ENCODE results near the gene CACNA2D2. TPM values are rescaled to one million over a fixed set of nuclear protein-coding genes. Genes with fewer than 3 reads are reported as not detected.

CACNA2D2 gene
- total RNA-seq, 1 donor from 2014 or later = 0.53 TPM

GRCh38 chr3:50319894-50320625 lies 183.4 kb downstream of the CACNA2D2 start:
- TF ChIP-seq CTCF (IDR thresholded peaks at IDR 0.05) = no peak
- DNase-seq = no peak
- H3K36me3 Mint-ChIP-seq (ENCODE audit: low read depth) = peaks cover 10% of the 10 kb centered on the region
- no peaks in the 10 kb centered on the region for H3K9me3 Mint-ChIP-seq
- no peak for ATAC-seq (ENCODE audit: low read depth)
- CTCF ChIA-PET = interaction anchor here (0.5 kb wide), 1 partner anchor 211 kb away, joined by 3 read pairs; no protein-coding TSS in a partner anchor
- H3K27ac Mint-ChIP-seq = no peak overlapping the region
- H3K4me3 Mint-ChIP-seq = peak overlapping the region; percentile 88
- no peaks in the 10 kb centered on the region for H3K27me3 Mint-ChIP-seq
- H3K4me1 Mint-ChIP-seq = peaks cover 43% of the 10 kb centered on the region
- POLR2A ChIA-PET = interaction anchor here (1.9 to 9.7 kb wide), 3 partner anchors 18 to 31 kb away, joined by 10 to 167 read pairs (median 20); partner anchors contain the start of genes CYB561D2, HYAL3, NAA80 and NPRL2
- intact Hi-C loops (cut with micrococcal nuclease) = loop anchor here (2.0 to 5.0 kb wide), 2 partner anchors 17 to 1603 kb away; partner anchors contain the start of gene IP6K2

GRCh38 chr3:50319181-50319893 lies 184.1 kb downstream of the CACNA2D2 start:
- ATAC-seq (ENCODE audit: low read depth) = no peak

GRCh38 chr3:50318615-50319014 lies 184.8 kb downstream of the CACNA2D2 start:
- Mint-ChIP-seq H3K36me3 (ENCODE audit: low read depth) (peaks cover 3% of the 10 kb centered on the region), H3K27me3 (no peaks in the 10 kb centered on the region), H3K27ac (no peak overlapping the region), H3K4me3 (no peak overlapping the region), H3K4me1 (peaks cover 39% of the 10 kb centered on the region), H3K9me3 (no peaks in the 10 kb centered on the region)
- intact Hi-C loops (cut with micrococcal nuclease) = no loop called here
- ATAC-seq (ENCODE audit: low read depth) = no peak
- no peak for DNase-seq
- ChIA-PET CTCF (interaction anchor here (1.6 kb wide), 1 partner anchor 20 kb away, joined by 3 read pairs; the partner anchor contains the start of genes HYAL3 and NAA80), POLR2A (interaction anchor here (0.9 to 1.3 kb wide), 2 partner anchors 19 to 27 kb away, joined by 4 read pairs; partner anchors contain the start of genes HYAL3, IFRD2 and NAA80)
- TF ChIP-seq CTCF (IDR thresholded peaks at IDR 0.05) = no peak

More at GRCh38 chr3:50319181-50319893, 184.1 kb downstream of the CACNA2D2 start:
- intact Hi-C loops (cut with micrococcal nuclease) = no loop called here
- H3K27me3 Mint-ChIP-seq = no peaks in the 10 kb centered on the region
- no peak overlapping the region for H3K27ac Mint-ChIP-seq
- H3K4me3 Mint-ChIP-seq = peak overlapping the region; percentile 15
- peaks cover 3% of the 10 kb centered on the region for H3K36me3 Mint-ChIP-seq (ENCODE audit: low read depth)
- ChIA-PET CTCF (interaction anchor here (1.6 kb wide), 1 partner anchor 20 kb away, joined by 3 read pairs; the partner anchor contains the start of genes HYAL3 and NAA80), POLR2A (interaction anchor here (0.9 to 9.7 kb wide), 3 partner anchors 19 to 27 kb away, joined by 4 to 167 read pairs (median 4); partner anchors contain the start of genes HYAL3, IFRD2, NAA80 and RASSF1)
- H3K4me1 Mint-ChIP-seq = peaks cover 39% of the 10 kb centered on the region
- H3K9me3 Mint-ChIP-seq = no peaks in the 10 kb centered on the region
- DNase-seq = no peak
- no peak for TF ChIP-seq CTCF (IDR thresholded peaks at IDR 0.05)

GRCh38 chr3:50318163-50318562 lies 185.3 kb downstream of the CACNA2D2 start:
- ChIA-PET POLR2A (interaction anchor here (1.3 kb wide), 2 partner anchors 19 to 26 kb away, joined by 4 read pairs; partner anchors contain the start of genes HYAL3, IFRD2 and NAA80), CTCF (interaction anchor here (1.6 kb wide), 1 partner anchor 19 kb away, joined by 3 read pairs; the partner anchor contains the start of genes HYAL3 and NAA80)
- peaks cover 38% of the 10 kb centered on the region for H3K4me1 Mint-ChIP-seq
- H3K36me3 Mint-ChIP-seq (ENCODE audit: low read depth) = peaks cover 3% of the 10 kb centered on the region
- no peak overlapping the region for H3K27ac Mint-ChIP-seq
- intact Hi-C loops (cut with micrococcal nuclease) = no loop called here
- no peak for TF ChIP-seq CTCF (IDR thresholded peaks at IDR 0.05)
- DNase-seq (no peak), ATAC-seq (ENCODE audit: low read depth) (no peak)
- no peaks in the 10 kb centered on the region for H3K27me3 Mint-ChIP-seq
- no peaks in the 10 kb centered on the region for H3K9me3 Mint-ChIP-seq
- H3K4me3 Mint-ChIP-seq = no peak overlapping the region

Measured in activated B cell treated with CpG ODN at 0.5 μM for 24 hours (primary cell).